Smooth muscle cell (in vitro differentiated cells): ENCODE results near the gene NUP98. TPM values are rescaled to one million over a fixed set of nuclear protein-coding genes. Genes with fewer than 3 reads are reported as not detected.

Experiments
- DNase-seq: peaks from one replicate; lab custom pipeline; 2025; ENCODE audit not compliant: unreplicated experiment; lab: John Stamatoyannopoulos, UW
- H2AFZ ChIP-seq: fragments of 200-600 bp; sonication (generic); 2 replicates; pipeline ENCODE4 v1.6.0; 2016; ENCODE audit warnings: antibody characterized with exemption, low read depth, mild to moderate bottlenecking
- H3F3A ChIP-seq: fragments of 200-600 bp; sonication (generic); 2 replicates; pipeline ENCODE4 v1.6.0; 2017; ENCODE audit warnings: antibody characterized with exemption, low read depth
- H3K27ac ChIP-seq: fragments of 200-600 bp; sonication (generic); 2 replicates; pipeline ENCODE4 v1.5.1; 2016; ENCODE audit warnings: low read depth, mild to moderate bottlenecking
- H3K27me3 ChIP-seq: fragments of 200-600 bp; sonication (generic); 2 replicates; pipeline ENCODE4 v1.6.1; 2016; ENCODE audit warnings: low read depth, mild to moderate bottlenecking
- H3K36me3 ChIP-seq: fragments of 200-600 bp; sonication (generic); 2 replicates; pipeline ENCODE4 v1.5.1; 2016; ENCODE audit warnings: low read depth
- H3K4me1 ChIP-seq: fragments of 200-600 bp; sonication (generic); 2 replicates; pipeline ENCODE4 v1.5.1; 2016; ENCODE audit warnings: low read depth
- H3K4me2 ChIP-seq: fragments of 200-600 bp; sonication (generic); 2 replicates; pipeline ENCODE4 v1.6.0; 2016; ENCODE audit warnings: mild to moderate bottlenecking
- H3K4me3 ChIP-seq: fragments of 200-600 bp; sonication (generic); 2 replicates; pipeline ENCODE4 v1.5.1; 2016; ENCODE audit warnings: mild to moderate bottlenecking
- H3K79me2 ChIP-seq: fragments of 200-600 bp; sonication (generic); 2 replicates; pipeline ENCODE4 v1.6.0; 2016; ENCODE audit warnings: low read depth, mild to moderate bottlenecking
- H3K9ac ChIP-seq: fragments of 200-600 bp; sonication (generic); 2 replicates; pipeline ENCODE4 v1.6.0; 2016; ENCODE audit warnings: low read depth
- H3K9me3 ChIP-seq: fragments of 200-600 bp; sonication (generic); replicated peaks from 2 replicates; pipeline ENCODE4 v1.5.1; 2016; ENCODE audit warnings: low read depth
- H4K20me1 ChIP-seq: fragments of 200-600 bp; sonication (generic); 2 replicates; pipeline ENCODE4 v1.6.0; 2016; ENCODE audit warnings: low read depth
- CTCF ChIP-seq: fragments of 200-600 bp; sonication (generic); IDR thresholded peaks from 2 replicates; pipeline ENCODE4 v1.5.1; 2017; ENCODE audit warnings: borderline replicate concordance, mild to moderate bottlenecking, antibody characterized with exemption; ENCODE audit not compliant: insufficient read depth, poor library complexity, severe bottlenecking
- WGBS: methylation state at CpG from one replicate; pipeline ENCODE4 v1.1.7; 2016; ENCODE audit warnings: low lambda C conversion rate; 5-methylcytosine and 5-hydroxymethylcytosine counted together
- polyA plus RNA-seq: library from polyadenylated mRNA; unstranded; fragments of >200 nt; fragmentation: Nextera tagmentation; extraction: Ambion mirVana; gene quantifications from 2 replicates; pipeline ENCODE4 v1.2.1, GENCODE V29; 2016
- total RNA-seq: library from RNA; depleted of rRNA; stranded (reverse); fragments of >200 nt; gene quantifications from 2 replicates; pipeline ENCODE4 v1.2.3, GENCODE V29; 2014

The NUP98 gene
- total and polyA plus RNA-seq, 2 experiments from 2014 or later = 19.6 to 84.0 TPM

DNA sequence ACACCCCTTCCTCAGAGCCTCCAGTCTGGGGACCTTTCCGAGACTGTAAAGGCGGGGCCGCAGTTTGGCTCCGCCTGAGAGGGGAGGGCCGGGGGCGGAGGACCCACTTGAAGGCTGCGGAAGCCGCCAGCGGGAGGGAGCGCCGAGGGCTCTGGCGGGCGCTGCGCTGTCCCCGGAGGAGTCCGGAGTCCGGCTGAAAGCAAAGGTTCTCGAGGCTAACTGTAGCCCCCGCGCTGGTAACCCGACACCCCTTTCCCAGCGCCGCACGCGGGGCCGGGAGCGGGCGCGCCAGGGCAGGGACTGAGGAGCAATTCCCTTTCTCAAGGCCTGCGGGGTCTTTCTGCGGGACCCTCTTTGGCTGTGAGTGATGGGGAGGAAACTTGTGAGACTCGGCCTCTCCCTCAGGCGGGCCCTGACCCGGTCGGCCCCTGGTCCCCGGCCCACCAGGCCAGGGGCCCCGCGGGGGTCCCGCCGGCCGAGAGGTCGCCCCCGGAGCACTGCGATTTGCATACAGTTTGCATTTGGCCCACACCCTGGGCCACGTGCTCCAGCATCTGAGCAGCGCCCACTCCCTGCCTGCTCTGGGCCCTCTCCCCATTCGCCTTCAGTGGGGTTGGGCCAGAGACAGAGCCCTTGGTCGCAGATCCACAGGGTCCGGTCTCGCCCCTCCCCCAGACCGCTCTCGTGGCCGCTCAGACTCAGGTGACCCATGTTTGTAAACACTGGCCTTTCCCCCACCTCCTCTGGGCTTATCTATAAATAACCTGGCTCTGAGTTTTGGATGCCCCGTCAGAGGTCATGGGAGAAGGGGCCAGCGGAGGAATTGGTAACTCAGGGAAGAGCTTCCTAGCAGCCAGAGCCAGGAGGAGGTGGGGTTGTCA is 155.0 kb downstream of the NUP98 start:
- H3K4me2 ChIP-seq = peak overlapping the region; percentile 99
- H3K27me3 ChIP-seq = no peaks in the 10 kb centered on the region
- peak overlapping the region; percentile 70 for H3K9ac ChIP-seq
- peaks cover 4% of the 10 kb centered on the region for H3K4me1 ChIP-seq
- H3K4me3 ChIP-seq = peak overlapping the region; percentile 68
- TF ChIP-seq CTCF = no peak
- H3K36me3 ChIP-seq = no peaks in the 10 kb centered on the region
- DNase-seq = peak; percentile 64
- WGBS = 1% methylated on average over 35 of the region's 55 CpGs
- H3K9me3 ChIP-seq = no peaks in the 10 kb centered on the region
- H4K20me1 ChIP-seq = no peaks in the 10 kb centered on the region
- peak overlapping the region; percentile 82 for H2AFZ ChIP-seq
- no peaks in the 10 kb centered on the region for H3F3A ChIP-seq
- no peak overlapping the region for H3K27ac ChIP-seq
- no peaks in the 10 kb centered on the region for H3K79me2 ChIP-seq

GRCh38 chr11:3641701-3642070 is 155.7 kb downstream of the NUP98 start, which contains the start of gene ART5:
Gene ART5 (minus strand): TSS chr11:3641992. CDS start chr11:3641862, 130 bp downstream.
- Histone ChIP-seq H3F3A (no peaks in the 10 kb centered on the region), H2AFZ (peak within 1 kb of the TSS; percentile 82), H3K9ac (peak within 1 kb of the TSS; percentile 70), H3K36me3 (no peaks in the 10 kb centered on the region), H3K4me1 (peaks cover 4% of the 10 kb centered on the region), H3K27me3 (no peaks in the 10 kb centered on the region), H3K4me2 (peak within 1 kb of the TSS; percentile 99), H3K9me3 (no peaks in the 10 kb centered on the region), H4K20me1 (no peaks in the 10 kb centered on the region), H3K79me2 (no peaks in the 10 kb centered on the region), H3K27ac (no peak within 1 kb of the TSS), H3K4me3 (peak within 1 kb of the TSS; percentile 68)
- DNase-seq = no peak
- no peak for TF ChIP-seq CTCF
- 20% methylated on average over 9 of the region's 21 CpGs for WGBS

GRCh38 chr11:3641191-3641590 is 156.2 kb downstream of the NUP98 start:
- Histone ChIP-seq H3K27ac (no peak overlapping the region), H3K4me3 (no peak overlapping the region), H2AFZ (no peak overlapping the region), H4K20me1 (no peaks in the 10 kb centered on the region), H3K27me3 (no peaks in the 10 kb centered on the region), H3K9me3 (no peaks in the 10 kb centered on the region), H3F3A (no peaks in the 10 kb centered on the region), H3K4me2 (no peak overlapping the region), H3K36me3 (no peaks in the 10 kb centered on the region), H3K9ac (no peak overlapping the region), H3K4me1 (peaks cover 4% of the 10 kb centered on the region), H3K79me2 (no peaks in the 10 kb centered on the region)
- 69% methylated on average over 8 of the region's 8 CpGs for WGBS
- DNase-seq = no peak
- TF ChIP-seq CTCF = no peak
